GM12892 (cell line): ENCODE data around the gene LRRC27.

Experiments used
- POLR2A ChIP-seq: IDR thresholded peaks from 2 replicates; pipeline ENCODE4 v1.6.1; 2011; ENCODE audit warnings: low read depth, low read length, control low read depth
- POLR2AphosphoS5 ChIP-seq: IDR thresholded peaks from 2 replicates; pipeline ENCODE4 v1.6.1; 2011; ENCODE audit warnings: low read depth, low read length, control low read depth

GRCh38 chr10:132421847-132422751 lies 90.1 kb downstream of the LRRC27 start:
- TF ChIP-seq POLR2A (no peak), POLR2AphosphoS5 (no peak)
